HepG2 (cell line): Measurements from ENCODE around the gene C1QTNF5. TPM values are rescaled to one million over a fixed set of nuclear protein-coding genes. Genes with fewer than 3 reads are reported as not detected.
A peak's percentile ranks its signal among the peaks of the same experiment; 100 is the strongest.

Source experiments
- ATAD3A ChIP-seq: sonication (generic); formaldehyde crosslinking; IDR thresholded peaks from 2 replicates; pipeline ENCODE4 v1.4.0; 2020; ENCODE audit warnings: missing genetic modification reagents
- ATM ChIP-seq: fragments of 450-650 bp; IDR thresholded peaks from 2 replicates; pipeline ENCODE4 v1.7.1; 2017; ENCODE audit warnings: mild to moderate bottlenecking, borderline replicate concordance
- CENPT ChIP-seq: sonication (generic); formaldehyde crosslinking; IDR thresholded peaks from 2 replicates; pipeline ENCODE4 v1.8.0; 2022; ENCODE audit warnings: low read depth, mild to moderate bottlenecking, moderate library complexity, missing genetic modification reagents
- DBP ChIP-seq: sonication (generic); formaldehyde crosslinking; IDR thresholded peaks from 2 replicates; pipeline ENCODE4 v1.4.0; 2020; ENCODE audit warnings: missing genetic modification reagents; ENCODE audit errors: not compliant biosample characterization
- DNMT3B ChIP-seq: conservative IDR thresholded peaks from 2 replicates; pipeline ENCODE4 v1.6.1; 2016; ENCODE audit warnings: missing biosample characterization, control low read depth
- DPF2 ChIP-seq: sonication (generic); formaldehyde crosslinking; IDR thresholded peaks from 2 replicates; pipeline ENCODE4 v1.4.0; 2020; ENCODE audit warnings: mild to moderate bottlenecking, low read depth, missing genetic modification reagents, borderline replicate concordance
- ERF ChIP-seq: IDR thresholded peaks from 2 replicates; pipeline ENCODE4 v1.6.1; 2018; ENCODE audit warnings: missing biosample characterization, missing genetic modification reagents
- FOXK2 ChIP-seq: fragments of 450-650 bp; IDR thresholded peaks from 2 replicates; pipeline ENCODE4 v1.6.1; 2016
- GABPB1 ChIP-seq: IDR thresholded peaks from 2 replicates; pipeline ENCODE4 v1.6.1; 2016; ENCODE audit warnings: mild to moderate bottlenecking, missing genetic modification reagents, moderate library complexity, missing compliant biosample characterization
- IRX3 ChIP-seq: sonication (generic); formaldehyde crosslinking; IDR thresholded peaks from 2 replicates; pipeline ENCODE4 v1.8.1; 2023; ENCODE audit warnings: mild to moderate bottlenecking, low read depth, missing genetic modification reagents, borderline replicate concordance
- KLF12 ChIP-seq: sonication (generic); formaldehyde crosslinking; IDR thresholded peaks from 2 replicates; pipeline ENCODE4 v1.4.0; 2020; ENCODE audit warnings: missing genetic modification reagents, borderline replicate concordance
- MED13 ChIP-seq: sonication (generic); formaldehyde crosslinking; IDR thresholded peaks from 2 replicates; pipeline ENCODE4 v1.5.0; 2020; ENCODE audit warnings: missing genetic modification reagents
- MXI1 ChIP-seq: IDR thresholded peaks from 3 replicates; pipeline ENCODE4 v1.6.1; 2012; ENCODE audit warnings: low read depth, low read length, inconsistent platforms, borderline replicate concordance
- NFE2 ChIP-seq: sonication (generic); formaldehyde crosslinking; IDR thresholded peaks from 2 replicates; pipeline ENCODE4 v1.4.0; 2020; ENCODE audit warnings: missing genetic modification reagents
- NR0B2 ChIP-seq: sonication (generic); formaldehyde crosslinking; IDR thresholded peaks from 2 replicates; pipeline ENCODE4 v1.4.0; 2020; ENCODE audit warnings: mild to moderate bottlenecking, missing genetic modification reagents
- RORA ChIP-seq: sonication (generic); formaldehyde crosslinking; IDR thresholded peaks from 2 replicates; pipeline ENCODE4 v1.5.0; 2020; ENCODE audit warnings: mild to moderate bottlenecking, missing genetic modification reagents, moderate library complexity
- SSRP1 ChIP-seq: IDR thresholded peaks from 2 replicates; pipeline ENCODE4 v1.6.1; 2016; ENCODE audit warnings: control low read depth
- THAP11 ChIP-seq: IDR thresholded peaks from 2 replicates; pipeline ENCODE4 v1.6.1; 2016; ENCODE audit warnings: missing biosample characterization, missing genetic modification reagents
- TSC22D2 ChIP-seq: sonication (generic); formaldehyde crosslinking; IDR thresholded peaks from 2 replicates; pipeline ENCODE4 v1.5.1; 2020; ENCODE audit warnings: missing genetic modification reagents, mild to moderate bottlenecking, borderline replicate concordance
- ZBTB3 ChIP-seq: sonication (generic); formaldehyde crosslinking; IDR thresholded peaks from 2 replicates; pipeline ENCODE4 v1.4.0; 2020; ENCODE audit warnings: low read depth, mild to moderate bottlenecking, moderate library complexity, missing genetic modification reagents, borderline replicate concordance
- ZBTB43 ChIP-seq: sonication (generic); formaldehyde crosslinking; conservative IDR thresholded peaks from 2 replicates; pipeline ENCODE4 v1.4.0; 2020; ENCODE audit warnings: missing genetic modification reagents
- ZNF256 ChIP-seq: sonication (generic); formaldehyde crosslinking; conservative IDR thresholded peaks from 2 replicates; pipeline ENCODE4 v1.4.0; 2020; ENCODE audit warnings: missing genetic modification reagents
- ZNF670 ChIP-seq: sonication (generic); formaldehyde crosslinking; IDR thresholded peaks from 2 replicates; pipeline ENCODE4 v1.8.0; 2022; ENCODE audit warnings: mild to moderate bottlenecking, missing genetic modification reagents, borderline replicate concordance
- polyA plus RNA-seq, 8 experiments: library from polyadenylated mRNA; depleted of rRNA in 3 of 8; stranded (reverse) in 7 of 8; unstranded in 1 of 8; fragments of >200 nt; fragmentation: Illumina TruSeq in 4 of 8; extraction: Trizol in 4 of 8; gene quantifications; 2 replicates each; pipeline versions ENCODE4 v1.2.1 to v1.2.3, GENCODE V29; 2011 to 2016; ENCODE audit warnings: low read depth in 4 of 8, missing spikeins in 1 of 8, mixed read lengths in 1 of 8; ENCODE audit not compliant: insufficient read depth in 1 of 8
- total RNA-seq, 5 experiments: library from RNA; depleted of rRNA; stranded (reverse); fragments of >200 nt; fragmentation: Illumina TruSeq; extraction: Trizol; gene quantifications; 2 replicates each; pipeline ENCODE4 v1.2.3, GENCODE V29; 2016; ENCODE audit warnings: low read depth in 1 of 5
- TF ChIP-seq, protein P1 (sequence below): sonication (generic); formaldehyde crosslinking; IDR thresholded peaks from 2 replicates; pipeline ENCODE4 v1.8.0; 2022; ENCODE audit warnings: mild to moderate bottlenecking, missing genetic modification reagents, moderate library complexity
- TF ChIP-seq, protein P2 (sequence below): sonication (generic); formaldehyde crosslinking; IDR thresholded peaks from 2 replicates; pipeline ENCODE4 v1.4.0; 2020; ENCODE audit warnings: missing genetic modification reagents

C1QTNF5 gene
- total and polyA plus RNA-seq, 2 of the 13 experiments (the other 11 are each of a cell fraction or from before 2014, with no cell fraction given) = 0.86 to 1.2 TPM

GRCh38 chr11:119381181-119381988, 40.7 kb upstream of the C1QTNF5 start, which contains the start of gene USP2 (continued):
- TF ChIP-seq DBP (CRISPR knock-in tag) (no peak), FOXK2 (peak; percentile 93), ERF (CRISPR knock-in tag) (peak; percentile 89), MXI1 (peak; percentile 100), ZBTB43 (peak; percentile 32; the same call in 1 of the 2 replicates), NFE2 (CRISPR knock-in tag) (no peak), THAP11 (peak; percentile 77), ATM (no peak), DPF2 (CRISPR knock-in tag) (no peak), ZBTB3 (no peak), MED13 (0 out of 2 replicates have a peak, but pooled peaks have one; percentile 8), GABPB1 (CRISPR knock-in tag) (peak; percentile 85), TSC22D2 (peak; percentile 77; the same call in 1 of the 2 replicates), ATAD3A (CRISPR knock-in tag) (no peak), ZNF256 (CRISPR knock-in tag) (no peak), RORA (CRISPR knock-in tag) (no peak), KLF12 (peak; percentile 81; the same call in 1 of the 2 replicates), NR0B2 (peak; percentile 99; the same call in 1 of the 2 replicates), CENPT (no peak), IRX3 (CRISPR knock-in tag) (no peak), DNMT3B (CRISPR knock-in tag) (no peak), SSRP1 (CRISPR knock-in tag) (no peak), ZNF670 (peak; percentile 87; the same call in 1 of the 2 replicates)
- TF ChIP-seq, protein P1, sequence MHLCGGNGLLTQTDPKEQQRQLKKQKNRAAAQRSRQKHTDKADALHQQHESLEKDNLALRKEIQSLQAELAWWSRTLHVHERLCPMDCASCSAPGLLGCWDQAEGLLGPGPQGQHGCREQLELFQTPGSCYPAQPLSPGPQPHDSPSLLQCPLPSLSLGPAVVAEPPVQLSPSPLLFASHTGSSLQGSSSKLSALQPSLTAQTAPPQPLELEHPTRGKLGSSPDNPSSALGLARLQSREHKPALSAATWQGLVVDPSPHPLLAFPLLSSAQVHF = 0 out of 2 replicates have a peak, but pooled peaks have one; percentile 40
- TF ChIP-seq, protein P2, sequence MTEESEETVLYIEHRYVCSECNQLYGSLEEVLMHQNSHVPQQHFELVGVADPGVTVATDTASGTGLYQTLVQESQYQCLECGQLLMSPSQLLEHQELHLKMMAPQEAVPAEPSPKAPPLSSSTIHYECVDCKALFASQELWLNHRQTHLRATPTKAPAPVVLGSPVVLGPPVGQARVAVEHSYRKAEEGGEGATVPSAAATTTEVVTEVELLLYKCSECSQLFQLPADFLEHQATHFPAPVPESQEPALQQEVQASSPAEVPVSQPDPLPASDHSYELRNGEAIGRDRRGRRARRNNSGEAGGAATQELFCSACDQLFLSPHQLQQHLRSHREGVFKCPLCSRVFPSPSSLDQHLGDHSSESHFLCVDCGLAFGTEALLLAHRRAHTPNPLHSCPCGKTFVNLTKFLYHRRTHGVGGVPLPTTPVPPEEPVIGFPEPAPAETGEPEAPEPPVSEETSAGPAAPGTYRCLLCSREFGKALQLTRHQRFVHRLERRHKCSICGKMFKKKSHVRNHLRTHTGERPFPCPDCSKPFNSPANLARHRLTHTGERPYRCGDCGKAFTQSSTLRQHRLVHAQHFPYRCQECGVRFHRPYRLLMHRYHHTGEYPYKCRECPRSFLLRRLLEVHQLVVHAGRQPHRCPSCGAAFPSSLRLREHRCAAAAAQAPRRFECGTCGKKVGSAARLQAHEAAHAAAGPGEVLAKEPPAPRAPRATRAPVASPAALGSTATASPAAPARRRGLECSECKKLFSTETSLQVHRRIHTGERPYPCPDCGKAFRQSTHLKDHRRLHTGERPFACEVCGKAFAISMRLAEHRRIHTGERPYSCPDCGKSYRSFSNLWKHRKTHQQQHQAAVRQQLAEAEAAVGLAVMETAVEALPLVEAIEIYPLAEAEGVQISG (CRISPR knock-in tag) = peak; percentile 67
